T follicular helper cell (primary cell): ENCODE results near the gene SECISBP2L.

ENCODE experiments used
- DNase-seq: peaks from one replicate; pipeline ENCODE4 v3.0.0-alpha.2; 2020; ENCODE audit warnings: low read depth

Gene SECISBP2L

DNA sequence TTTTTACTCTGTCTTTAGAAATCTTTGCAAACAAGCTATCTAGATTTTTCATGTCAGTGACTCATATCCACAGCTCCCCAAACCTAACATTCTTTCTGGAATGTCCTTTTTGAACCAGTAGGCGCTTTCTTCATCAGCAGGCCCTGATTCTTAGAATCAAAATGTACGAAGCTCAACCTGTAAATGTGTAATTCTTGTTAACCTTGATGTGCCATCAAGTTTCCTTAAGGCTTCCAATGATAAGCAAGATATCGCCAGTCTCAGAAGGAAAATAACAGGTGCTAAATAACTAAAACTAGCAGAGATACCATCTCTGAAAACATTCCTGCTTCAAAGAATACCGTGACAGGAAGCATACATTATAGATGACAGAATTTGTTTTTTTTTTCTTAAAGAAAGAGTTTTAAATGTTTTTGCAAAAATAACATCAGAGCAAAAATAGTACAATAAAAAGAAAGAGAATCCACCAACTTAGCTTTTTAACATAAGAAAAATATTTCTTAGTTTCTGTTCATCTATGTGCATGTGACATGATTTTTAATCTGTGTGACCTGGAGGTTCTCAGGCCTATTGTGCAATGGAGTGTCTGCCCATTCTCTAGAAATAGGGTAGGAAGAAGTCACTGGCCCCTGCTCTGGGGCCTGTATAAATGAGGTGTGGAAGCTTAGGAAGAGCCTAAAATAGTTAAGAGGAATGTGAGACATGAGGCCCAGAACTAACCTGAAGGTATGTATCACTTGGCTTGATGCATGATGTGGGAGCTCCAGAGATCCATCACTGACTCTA lies 14.7 kb upstream of the SECISBP2L start:
- DNase-seq = no peak

DNA sequence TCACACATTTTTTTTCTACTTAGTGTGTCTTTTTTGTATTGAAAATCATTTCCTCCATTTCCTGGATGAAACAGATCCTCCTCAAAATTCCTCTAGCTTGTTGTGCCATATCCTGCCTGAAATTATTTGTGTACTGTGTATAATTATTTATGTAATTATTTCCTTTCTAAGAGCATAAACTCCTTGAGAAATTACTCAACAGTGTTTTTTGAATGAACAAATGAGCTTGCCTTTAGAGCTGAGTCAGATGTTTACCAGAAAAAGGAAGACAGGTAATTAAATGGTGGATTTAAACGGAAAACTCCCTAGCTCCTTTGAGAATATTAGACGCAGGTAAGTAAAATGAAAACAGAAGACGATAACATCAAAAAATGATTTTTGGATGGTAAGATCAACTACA lies 13.2 kb upstream of the SECISBP2L start:
- no peak for DNase-seq

- DNase-seq = no peak
These were observed 12.3 kb upstream of the SECISBP2L start for GRCh38 chr15:49058559-49058958.

DNA sequence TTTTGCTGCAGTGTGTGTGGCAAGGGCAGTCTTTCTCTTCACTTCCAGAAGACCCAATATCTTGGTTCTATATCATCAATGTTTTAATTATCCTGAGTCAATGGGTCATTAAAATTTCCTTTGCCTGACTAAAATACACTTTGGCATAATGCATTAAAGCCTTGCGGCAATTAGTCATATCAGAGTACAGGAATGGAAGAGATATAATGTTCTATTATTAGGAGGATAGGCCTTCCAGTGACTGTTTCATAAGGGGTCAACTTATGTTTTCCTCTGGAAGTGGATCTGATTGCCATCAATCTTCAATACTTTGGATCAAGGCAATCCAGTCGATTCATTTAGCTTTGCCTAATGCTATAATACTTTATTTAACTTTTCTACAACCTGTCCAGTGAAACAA lies 9.4 kb upstream of the SECISBP2L start:
- no peak for DNase-seq

DNA sequence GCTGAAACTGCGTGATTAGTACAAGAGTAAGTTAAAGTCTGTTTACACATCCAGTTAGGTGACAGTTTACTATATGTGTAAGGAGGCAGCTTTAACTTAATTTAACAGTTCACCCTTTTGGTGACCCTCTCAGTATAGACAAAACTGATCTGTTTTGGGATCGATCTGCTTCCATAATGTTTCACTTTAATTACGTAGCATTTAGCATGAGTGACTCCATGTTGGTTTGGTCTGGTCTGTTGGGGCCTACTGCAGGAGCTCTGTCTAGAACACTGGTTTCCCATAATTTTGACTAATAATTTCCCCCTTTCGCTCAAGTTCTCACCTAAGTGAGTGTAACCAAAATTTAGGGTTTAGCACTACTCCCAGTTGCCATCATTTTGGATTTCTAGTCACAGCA lies 6.4 kb upstream of the SECISBP2L start:
- DNase-seq = no peak

DNA sequence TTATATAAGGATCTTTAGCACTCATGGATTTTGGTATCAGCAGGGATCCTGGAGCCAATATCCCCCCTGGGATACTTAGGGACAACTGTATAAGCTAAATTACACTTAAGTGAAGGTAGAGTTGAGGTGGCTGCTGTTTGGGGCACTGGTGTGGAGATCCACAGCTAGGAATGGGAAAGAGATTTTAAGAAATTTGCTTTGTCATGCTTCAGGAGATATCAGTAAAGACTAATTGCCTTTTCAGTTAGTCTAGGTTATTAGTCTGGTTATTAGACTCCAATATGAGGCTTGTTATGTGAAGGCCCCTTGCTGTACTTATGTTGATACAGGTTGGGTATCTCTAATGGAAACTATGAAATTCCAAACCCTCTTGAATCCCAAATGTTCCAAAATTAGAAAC lies 1.2 kb upstream of the SECISBP2L start:
- no peak for DNase-seq

DNA sequence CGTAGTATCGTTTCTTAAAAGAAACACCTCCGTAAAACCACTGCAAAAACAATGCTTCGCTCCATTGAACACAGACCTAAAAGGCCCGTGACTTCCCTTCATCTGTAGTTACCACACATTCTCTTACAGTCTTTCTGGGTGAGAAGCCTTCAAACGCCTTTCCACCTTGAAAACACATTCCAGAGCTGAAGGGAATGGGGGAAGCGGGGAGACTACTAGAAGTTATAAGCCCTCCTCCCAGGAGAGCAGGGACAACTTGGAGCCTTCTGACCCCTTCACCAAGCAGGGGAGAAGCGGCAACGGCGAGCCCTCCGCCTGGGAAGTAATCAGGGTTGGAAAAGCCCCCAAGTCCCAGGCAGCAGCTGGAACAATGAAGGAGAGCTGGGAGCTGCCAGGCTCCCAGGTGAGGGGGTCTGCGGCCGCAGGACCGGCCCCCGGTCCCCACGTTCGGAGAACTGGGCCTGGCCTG lies 461 bp downstream of the SECISBP2L start:
- no peak for DNase-seq

DNA sequence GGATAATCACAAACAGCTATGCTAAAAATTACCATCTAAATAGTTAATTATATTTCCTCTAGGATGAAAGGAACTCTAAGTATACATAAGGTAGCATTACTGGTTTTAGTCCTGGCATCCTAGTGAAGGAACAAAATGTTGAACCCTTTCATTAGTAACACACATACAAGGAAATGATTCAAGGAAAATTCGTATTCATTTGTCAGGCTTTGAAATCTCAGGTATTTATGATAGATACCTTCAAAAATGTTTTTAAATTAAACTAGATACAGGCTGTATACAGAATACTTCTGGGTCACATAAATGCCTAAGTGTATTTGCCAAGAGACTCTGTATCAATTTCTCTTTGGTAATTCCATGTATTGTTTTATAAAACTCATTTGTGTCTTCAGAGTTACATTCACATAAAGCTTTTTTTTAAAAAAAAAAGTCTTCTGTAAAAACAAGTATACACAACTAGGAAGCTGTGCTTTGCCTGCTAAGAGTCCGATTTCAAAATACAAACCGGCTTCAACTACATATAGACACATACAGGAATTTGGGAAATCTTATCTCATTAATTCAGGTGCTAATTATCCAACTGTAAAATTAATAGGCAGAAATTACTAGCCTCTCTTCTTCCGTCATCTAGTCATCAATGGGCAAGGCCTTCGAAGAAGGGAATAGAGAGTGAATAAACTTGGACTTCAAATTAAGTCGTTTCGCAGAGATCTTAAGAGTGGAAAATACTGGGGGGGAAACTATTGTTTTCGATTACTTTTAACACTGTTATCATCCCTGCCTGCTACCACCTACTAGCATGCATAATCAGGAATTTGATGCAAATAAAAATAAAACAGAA lies 1.3 kb downstream of the SECISBP2L start:
- DNase-seq = no peak

GRCh38 chr15:49044002-49044401 lies 2.2 kb downstream of the SECISBP2L start:
- no peak for DNase-seq

DNA sequence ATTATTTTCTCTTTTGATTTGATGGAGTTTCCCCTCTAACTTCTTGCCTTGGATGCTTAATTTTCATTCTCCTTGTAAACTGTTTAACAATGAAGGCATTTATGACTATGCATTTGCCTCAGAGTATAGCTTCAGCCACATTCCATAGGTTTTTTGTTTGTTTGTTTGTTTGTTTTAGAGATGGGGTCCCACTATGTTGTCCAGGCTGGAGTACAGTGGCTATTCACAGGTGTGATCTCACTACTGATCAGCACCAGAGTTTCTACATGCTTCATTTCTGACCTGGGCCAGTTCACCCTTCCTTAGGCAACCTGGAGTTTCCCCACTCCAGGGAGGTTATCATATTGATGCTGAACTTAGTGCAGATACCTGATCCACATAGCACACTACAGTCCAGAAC lies 4.1 kb downstream of the SECISBP2L start:
- no peak for DNase-seq

DNA sequence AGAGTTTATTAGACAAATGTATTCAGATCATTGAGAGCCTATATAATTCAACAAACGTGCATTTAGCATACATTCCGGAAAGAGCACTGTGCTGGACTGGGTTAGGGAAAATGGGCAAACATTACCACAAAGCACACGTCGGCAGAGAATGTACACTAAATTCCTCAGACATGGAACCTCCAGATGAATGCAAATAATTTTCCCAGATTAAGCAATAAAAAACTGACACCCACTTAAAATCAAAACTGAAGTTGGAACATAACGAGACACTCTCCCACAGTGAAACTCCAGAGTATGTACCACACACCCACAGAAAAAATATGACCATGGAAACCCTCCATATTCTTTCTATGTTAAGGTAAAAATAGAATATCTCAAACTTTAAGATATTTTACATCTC lies 4.8 kb downstream of the SECISBP2L start:
- DNase-seq = no peak

DNA sequence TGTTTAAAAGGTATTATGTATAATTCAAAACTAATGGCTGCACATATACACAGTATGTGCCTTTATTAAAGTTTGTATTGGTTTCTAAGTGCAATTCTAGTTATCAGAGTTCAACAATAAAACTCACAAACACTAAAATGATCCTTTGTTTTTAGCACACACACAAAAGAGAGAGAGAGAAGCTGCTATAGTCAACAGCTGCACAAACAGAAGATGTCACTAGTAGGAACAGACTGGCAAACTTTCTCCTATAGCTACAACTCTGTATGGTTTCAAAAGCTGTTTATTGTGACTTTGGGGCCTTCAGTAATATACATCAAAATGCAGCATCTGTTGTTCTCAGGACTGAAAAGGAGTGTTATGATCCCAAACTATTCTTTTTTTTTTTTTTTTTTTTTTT lies 6.1 kb downstream of the SECISBP2L start:
- no peak for DNase-seq

GRCh38 chr15:49038382-49038781 lies 7.9 kb downstream of the SECISBP2L start:
- DNase-seq = no peak

DNA sequence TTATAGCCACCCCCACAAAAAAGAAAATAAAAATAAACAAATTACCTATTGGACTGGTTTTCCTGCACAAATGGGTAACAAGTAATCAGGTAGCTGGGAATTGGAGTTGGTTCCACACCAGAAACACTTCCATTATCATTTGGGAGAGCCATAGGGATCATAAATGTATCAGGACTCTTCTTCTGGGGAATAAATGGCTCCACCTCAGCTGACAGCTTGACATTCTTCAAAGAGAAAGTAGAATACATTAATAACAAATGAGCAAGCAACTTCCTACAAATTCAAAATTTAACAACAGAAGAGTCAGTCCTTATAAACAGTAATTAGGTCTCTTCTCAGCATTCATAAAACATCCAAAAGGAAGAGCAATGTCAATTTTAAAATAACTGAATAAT lies 8.7 kb downstream of the SECISBP2L start:
- DNase-seq = no peak

DNA sequence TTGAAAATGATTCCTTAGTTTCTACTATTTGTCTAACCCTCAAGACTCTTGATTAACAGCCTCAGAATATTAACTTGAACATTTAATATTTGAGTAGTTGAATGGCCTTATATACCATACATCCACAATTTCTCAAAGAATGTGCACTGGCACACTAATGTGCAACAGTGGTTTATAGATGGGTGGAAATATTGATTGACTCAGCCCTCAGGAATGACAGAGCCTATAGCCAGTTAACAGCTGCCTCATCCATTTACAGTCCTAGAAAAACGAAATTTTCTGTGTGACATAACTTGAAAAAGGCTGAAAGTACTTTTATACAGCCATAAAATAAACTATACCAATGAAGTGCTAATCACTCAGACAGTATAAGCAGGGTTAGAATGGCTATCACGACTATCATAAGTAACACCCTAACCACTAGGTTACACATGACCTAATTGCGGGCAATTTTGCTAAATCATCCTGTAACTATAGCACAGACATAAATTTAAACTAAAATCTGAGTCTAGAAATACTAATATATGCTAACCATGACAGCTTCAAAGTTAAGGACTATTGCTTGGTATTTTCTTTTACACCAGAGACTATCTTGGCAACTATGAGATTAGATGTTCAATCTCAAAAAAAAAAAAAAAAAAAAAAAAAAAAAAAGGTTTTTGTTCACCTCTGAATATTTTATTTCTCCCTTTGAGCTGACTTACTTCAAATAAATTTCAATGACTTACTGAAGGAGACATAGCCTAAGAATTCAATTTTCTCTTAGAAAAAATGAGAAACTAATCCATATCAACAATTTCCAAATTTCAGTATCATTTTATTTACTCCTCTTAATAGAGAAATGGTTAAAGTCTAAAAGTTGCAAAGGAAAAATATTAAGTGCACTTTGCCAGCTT lies 9.3 kb downstream of the SECISBP2L start:
- no peak for DNase-seq

DNA sequence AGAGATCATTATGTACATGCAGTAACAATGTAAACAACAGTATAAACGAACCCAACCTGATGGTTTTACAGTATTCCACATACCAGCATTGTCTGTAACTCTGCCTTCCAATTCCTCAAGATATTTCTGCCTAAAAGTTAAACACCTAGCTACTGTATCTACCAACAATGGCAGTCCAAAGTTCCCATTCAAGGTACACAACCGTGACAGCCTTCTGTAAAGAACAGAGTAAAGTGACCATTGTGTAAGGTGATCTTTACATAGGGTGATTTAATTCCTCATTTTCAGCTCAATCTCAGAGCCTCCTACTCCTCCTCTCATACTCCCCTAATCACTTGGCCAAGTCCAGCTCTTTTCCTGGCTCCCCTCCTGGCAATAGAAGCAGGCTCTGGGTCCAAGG lies 10.4 kb downstream of the SECISBP2L start:
- no peak for DNase-seq

DNA sequence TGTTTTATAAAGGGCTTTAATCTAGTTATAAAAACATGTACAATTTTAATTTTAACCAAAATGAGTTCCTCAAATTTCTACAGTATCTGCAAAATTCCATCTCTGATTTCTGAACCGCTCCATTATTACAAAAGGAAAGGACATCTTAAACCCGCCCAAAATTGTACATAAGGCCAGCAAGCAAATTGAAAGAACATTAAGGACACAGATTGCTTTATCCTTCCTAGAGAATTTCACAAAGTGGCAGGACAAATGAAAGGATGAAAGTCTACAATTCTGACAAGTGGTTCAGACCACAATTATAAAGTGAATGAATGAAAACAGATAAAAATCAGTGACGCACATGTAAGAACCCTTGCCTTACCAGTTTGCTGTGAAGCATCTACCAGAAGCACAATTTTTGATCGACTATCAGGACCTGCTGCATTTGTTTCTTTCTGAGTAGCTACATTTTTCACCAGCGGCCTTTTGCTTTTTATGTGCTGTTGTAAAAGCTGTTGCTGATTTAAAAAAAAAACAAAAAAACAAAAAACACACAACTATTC lies 13.6 kb downstream of the SECISBP2L start:
- no peak for DNase-seq

DNA sequence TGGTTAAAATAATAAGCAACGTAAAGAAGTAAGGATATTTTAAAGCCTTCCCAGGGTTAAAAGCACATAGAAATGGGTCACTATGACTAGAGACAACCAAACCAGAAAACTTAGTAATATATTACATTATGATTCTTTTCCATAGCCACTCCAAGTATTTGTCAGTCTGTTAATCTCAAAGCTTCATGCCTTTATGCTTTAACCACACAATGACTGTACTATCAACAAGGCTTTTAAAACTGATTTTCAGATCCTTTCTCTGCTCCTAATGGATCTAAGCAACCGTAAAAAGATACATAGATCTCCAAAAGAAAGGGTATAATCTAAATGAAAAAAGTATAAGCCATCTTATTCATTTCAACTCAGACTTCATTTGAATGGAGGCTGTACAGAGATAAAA lies 14.4 kb downstream of the SECISBP2L start:
- no peak for DNase-seq

DNA sequence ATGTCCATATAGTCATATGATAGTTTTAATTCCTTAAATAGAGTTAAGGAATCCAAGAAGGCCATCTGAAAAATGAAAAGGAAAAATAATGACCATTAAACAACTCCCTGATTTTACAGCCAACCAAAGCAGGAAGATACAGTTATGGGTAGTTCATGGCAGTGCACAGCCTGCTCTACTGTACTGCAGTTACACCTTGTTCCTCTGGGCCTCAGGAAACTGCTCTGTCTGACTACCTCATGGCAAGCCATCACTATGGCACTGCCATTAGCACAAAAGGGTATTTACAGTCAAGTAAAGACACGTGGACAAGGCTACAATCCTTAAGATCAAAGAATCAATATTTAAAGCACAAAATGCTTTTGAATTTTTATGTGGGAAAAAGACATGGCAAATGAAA lies 19.5 kb downstream of the SECISBP2L start:
- DNase-seq = no peak

- DNase-seq = no peak
These were observed 21.4 kb downstream of the SECISBP2L start for GRCh38 chr15:49024840-49025239.

- DNase-seq = no peak
These were observed 22.9 kb downstream of the SECISBP2L start for GRCh38 chr15:49023354-49023753.

DNA sequence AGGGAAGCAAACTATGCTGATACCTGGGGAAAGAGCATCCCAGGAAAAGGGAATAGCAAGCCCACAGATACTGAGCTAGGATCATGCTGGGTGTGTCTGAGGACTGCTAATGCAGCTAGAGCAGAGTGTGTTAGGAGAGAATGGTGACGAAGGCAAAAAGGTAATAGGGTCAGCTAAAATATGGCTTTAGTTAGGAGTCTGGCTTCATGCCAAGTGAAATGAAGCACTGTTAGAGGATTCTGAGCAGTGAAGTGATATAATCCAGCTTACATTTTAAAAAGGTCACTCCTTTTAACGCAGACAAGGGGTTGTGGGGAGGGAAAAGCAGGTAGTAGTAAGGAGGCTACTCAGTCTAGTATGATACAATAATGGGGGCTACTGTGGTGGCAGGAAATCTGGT lies 30.4 kb downstream of the SECISBP2L start:
- DNase-seq = no peak
